Hematopoietic multipotent progenitor cell (in vitro differentiated cells): ENCODE results near the gene EXOC4. TPM values are rescaled to one million over a fixed set of nuclear protein-coding genes. Genes with fewer than 3 reads are reported as not detected.

ENCODE experiments used
- DNase-seq, 3 donors: peaks; one replicate each; pipeline ENCODE4 v3.0.0-alpha.2; 2011 to 2015; ENCODE audit warnings: low read depth in 2 of 3, low spot score in 2 of 3
- total RNA-seq: library from RNA; depleted of rRNA; stranded (reverse); fragments of >200 nt; gene quantifications from one replicate; pipeline ENCODE4 v1.2.3, GENCODE V29; 2012

Gene EXOC4
- total RNA-seq, 1 donor: 66.2 TPM

GRCh38 chr7:133727476-133728214 lies 474.8 kb downstream of the EXOC4 start:
- no peak for DNase-seq

DNA sequence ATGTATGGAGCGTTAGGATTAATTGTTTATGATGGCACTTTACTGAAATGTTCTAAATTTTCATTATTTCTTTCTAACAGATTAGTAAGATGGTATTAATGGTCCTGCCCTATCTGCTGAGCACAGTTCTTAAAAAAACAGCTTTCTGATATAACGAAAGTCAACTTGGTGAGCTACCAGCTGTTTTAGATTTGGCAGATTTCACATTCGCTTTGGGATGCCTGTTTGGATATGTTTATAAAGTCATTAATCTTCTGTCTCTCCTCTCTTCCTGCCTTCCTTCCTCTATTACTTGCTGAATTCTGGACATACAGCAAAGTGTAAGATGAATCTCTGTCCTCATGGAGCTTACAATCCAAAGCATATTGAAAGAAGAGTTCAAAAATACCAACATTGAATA lies 477.5 kb downstream of the EXOC4 start:
- no peak for DNase-seq

- no peak for DNase-seq
These were observed 480.5 kb downstream of the EXOC4 start for GRCh38 chr7:133733401-133733800.

- no peak for DNase-seq
These were observed 482.3 kb downstream of the EXOC4 start for GRCh38 chr7:133735222-133735621.

- no peak for DNase-seq
These were observed 486.9 kb downstream of the EXOC4 start for GRCh38 chr7:133739817-133740216.

- DNase-seq: no peak
These were observed 488.2 kb downstream of the EXOC4 start for GRCh38 chr7:133741078-133741477.

- no peak for DNase-seq
These were observed 488.8 kb downstream of the EXOC4 start for GRCh38 chr7:133741703-133742102.

GRCh38 chr7:133742709-133743538 lies 490.0 kb downstream of the EXOC4 start:
- peak in 2 of 3 donors; percentile 21 to 71 for DNase-seq

DNA sequence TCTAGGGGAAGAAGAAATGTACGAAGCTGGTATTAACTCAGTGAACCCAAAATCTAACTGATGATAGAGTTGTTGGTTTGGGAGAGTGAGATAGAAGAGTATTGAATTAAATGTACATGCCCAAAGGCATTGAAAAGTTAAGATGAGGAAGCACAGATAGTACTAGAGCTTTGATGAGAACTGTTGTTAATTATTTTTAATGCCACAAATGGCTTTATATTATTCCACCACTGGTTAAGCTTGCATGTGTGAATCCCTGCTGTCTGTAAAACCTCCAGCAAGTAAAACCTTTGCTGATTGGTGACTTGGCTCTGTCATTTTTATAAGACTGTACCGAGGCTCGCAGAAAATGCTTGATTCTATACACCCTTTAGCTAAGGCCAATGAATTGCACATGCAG lies 491.6 kb downstream of the EXOC4 start:
- DNase-seq: no peak

DNA sequence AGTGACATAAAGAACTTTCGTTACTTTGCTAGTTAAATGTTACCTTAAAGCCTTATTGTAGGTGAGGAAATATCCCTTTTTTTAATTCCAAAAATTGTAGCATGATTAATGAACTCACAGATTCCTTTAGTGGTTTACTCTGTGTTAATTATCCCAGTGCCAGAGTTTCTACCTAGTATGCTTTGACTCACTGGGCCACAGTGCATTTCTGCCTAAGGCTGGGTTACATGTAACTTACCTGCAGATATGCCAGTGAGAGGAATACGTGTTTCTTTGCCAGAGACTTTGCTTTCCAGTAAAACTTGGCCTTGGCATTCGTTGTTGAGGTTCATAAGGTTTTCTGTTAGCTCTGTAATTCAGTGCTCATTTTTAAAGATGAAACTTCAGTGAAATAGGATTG lies 493.4 kb downstream of the EXOC4 start:
- no peak for DNase-seq

- DNase-seq: no peak
These were observed 494.0 kb downstream of the EXOC4 start for GRCh38 chr7:133746847-133747246.

- no peak for DNase-seq
These were observed 495.8 kb downstream of the EXOC4 start for GRCh38 chr7:133748443-133749407.

DNA sequence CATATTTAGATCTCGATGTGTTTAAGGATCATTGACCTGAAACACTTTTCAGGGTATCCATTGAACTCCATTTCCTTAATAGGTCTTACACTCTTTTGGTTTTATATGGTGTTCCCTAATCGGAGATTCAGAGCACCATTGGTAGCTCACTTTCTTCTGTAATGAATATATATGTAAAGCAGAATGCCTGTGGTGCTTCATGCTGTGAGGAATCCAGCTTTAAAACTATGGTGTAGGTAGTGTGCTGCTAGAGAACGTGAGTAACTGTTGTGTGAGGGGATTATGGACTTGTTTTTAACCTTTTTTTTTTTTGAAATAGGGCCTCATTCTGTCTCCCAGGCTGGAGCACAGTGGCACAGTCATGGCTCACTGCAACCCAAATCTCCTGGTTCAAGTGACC lies 497.4 kb downstream of the EXOC4 start:
- DNase-seq: no peak

GRCh38 chr7:133751079-133751478 lies 498.2 kb downstream of the EXOC4 start:
- DNase-seq: no peak

DNA sequence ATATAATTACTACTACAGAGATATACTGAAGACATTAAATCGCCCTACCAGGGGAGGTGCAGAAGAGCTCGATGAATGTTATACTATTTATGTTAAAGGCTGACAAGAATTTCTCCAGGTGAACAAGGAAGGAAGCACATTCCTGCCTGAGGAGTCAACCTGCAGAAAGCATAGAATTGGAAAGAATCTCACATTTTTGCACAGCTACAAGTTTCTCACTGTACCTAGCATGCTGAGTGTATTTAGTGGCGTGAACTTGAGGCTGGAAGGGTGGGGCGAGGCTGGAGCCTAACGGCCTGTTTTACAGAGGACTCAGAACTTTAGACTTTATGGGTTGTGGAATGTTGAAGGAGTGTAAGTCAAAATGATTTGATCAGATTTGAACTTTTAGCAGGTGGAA lies 500.6 kb downstream of the EXOC4 start:
- no peak for DNase-seq

DNA sequence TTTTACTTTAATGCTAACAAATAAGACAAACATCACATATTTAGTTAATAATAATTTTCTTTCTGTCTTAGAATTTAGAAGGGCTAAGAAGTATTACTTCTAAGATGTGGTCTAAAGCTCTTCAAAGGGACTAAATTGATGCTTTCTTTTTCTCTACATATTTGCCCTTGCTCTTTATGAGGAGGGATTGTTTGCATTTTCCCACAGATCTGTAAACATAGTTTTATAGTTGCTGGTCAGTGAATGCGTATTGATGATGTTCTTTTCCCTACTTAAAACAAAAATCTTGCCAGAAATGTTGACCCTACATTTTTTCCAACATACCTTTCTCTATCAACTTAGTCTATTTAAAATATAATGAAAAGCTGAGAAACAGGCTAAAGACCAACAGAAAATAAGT lies 501.8 kb downstream of the EXOC4 start:
- DNase-seq: no peak

DNA sequence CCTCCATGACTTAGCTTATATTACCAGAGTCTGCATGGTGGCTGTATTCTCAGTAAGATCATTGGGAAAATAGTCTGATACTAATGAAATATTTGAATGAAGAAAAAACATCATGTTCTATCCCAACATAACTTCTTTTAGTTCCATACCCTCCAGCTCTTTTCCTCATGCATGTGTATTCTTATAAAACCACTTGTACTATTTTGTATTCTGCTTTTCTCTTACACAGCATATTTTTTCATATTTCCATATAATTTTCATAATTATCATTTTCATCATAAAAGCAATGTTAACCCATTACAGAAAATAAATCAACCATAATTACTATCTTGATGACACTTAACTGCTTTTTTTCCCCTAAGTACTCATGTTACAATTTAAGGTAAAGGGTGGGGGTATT lies 503.0 kb downstream of the EXOC4 start:
- DNase-seq: no peak

GRCh38 chr7:133761443-133761842 lies 508.6 kb downstream of the EXOC4 start:
- DNase-seq: no peak

DNA sequence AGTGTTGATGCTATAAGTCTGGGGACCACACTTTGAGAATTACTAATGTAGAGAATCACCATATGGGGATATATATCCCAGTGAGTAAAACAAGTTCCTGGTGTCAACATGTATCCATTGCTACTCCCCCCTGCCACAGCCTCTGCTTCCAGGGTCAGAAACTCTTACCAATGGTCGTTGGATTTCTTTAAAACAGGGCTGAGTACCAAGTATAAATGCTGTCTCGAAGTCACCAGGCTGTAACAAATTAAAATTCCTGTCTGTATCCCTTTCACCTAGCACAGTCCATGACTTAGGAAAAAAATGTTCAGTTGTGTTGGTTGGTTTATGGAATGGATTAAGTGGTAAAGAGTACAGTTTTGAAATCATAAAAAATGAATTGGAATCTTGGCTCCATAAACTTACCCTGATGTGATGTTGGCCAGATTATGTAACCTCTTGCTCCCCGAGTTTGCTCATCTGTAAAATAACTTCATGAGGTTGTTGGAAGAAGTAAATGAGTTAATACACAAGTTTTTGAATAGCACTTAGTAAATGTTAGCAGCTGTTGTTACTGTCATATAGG lies 510.3 kb downstream of the EXOC4 start:
- no peak for DNase-seq

- no peak for DNase-seq
These were observed 516.8 kb downstream of the EXOC4 start for GRCh38 chr7:133769668-133770067.
